Small intestine (tissue), 7 donors: ENCODE data around the gene PLPPR2. TPM values are rescaled to one million over a fixed set of nuclear protein-coding genes. Genes with fewer than 3 reads are reported as not detected.
"Not testable (repeated sequence)": the region's sequence is repeated elsewhere in the genome, so short reads cannot be mapped to it uniquely, and the experiment has no call there.

ENCODE experiments used
- DNase-seq, 2 donors: peaks; one replicate each; pipeline versions ENCODE4 v3.0.0 to v3.0.0-alpha.2; 2013
- FAIRE-seq: peaks from 2 replicates; lab custom pipeline; 2012; peaks lifted over from hg19 to GRCh38; lab: Jason Lieb, UNC
- H3K27ac ChIP-seq, 3 donors: one replicate each; pipeline ENCODE4 v1.5.1; 2013; ENCODE audit warnings: low read length in 2 of 3, mild to moderate bottlenecking in 2 of 3, control low read depth in 1 of 3, inconsistent platforms in 1 of 3, low read depth in 1 of 3, moderate library complexity in 1 of 3
- H3K27me3 ChIP-seq, 3 donors: one replicate each; pipeline ENCODE4 v1.6.1; 2013; ENCODE audit warnings: low read length in 3 of 3, inconsistent platforms in 1 of 3; ENCODE audit not compliant: control insufficient read depth in 3 of 3, insufficient read depth in 3 of 3
- H3K36me3 ChIP-seq, 3 donors: one replicate each; pipeline ENCODE4 v1.6.1; 2013; ENCODE audit warnings: low read length in 3 of 3, inconsistent platforms in 1 of 3, low read depth in 1 of 3, mild to moderate bottlenecking in 1 of 3, moderate library complexity in 1 of 3; ENCODE audit not compliant: control insufficient read depth in 3 of 3, insufficient read depth in 2 of 3
- H3K4me1 ChIP-seq, 3 donors: one replicate each; pipeline ENCODE4 v1.6.1; 2013; ENCODE audit warnings: low read length in 2 of 3, inconsistent platforms in 1 of 3, low read depth in 1 of 3, mild to moderate bottlenecking in 1 of 3, moderate library complexity in 1 of 3; ENCODE audit not compliant: control insufficient read depth in 3 of 3, insufficient read depth in 2 of 3
- H3K4me3 ChIP-seq, 3 donors: one replicate each; pipeline ENCODE4 v1.5.1; 2013; ENCODE audit warnings: low read length in 3 of 3, control low read depth in 1 of 3, inconsistent platforms in 1 of 3, low read depth in 1 of 3, mild to moderate bottlenecking in 1 of 3, moderate library complexity in 1 of 3
- H3K9me3 ChIP-seq, 2 donors: one replicate each; pipeline ENCODE4 v1.6.1; 2013; ENCODE audit warnings: low read depth in 1 of 2, low read length in 1 of 2; ENCODE audit not compliant: control insufficient read depth in 2 of 2, insufficient read depth in 1 of 2
- WGBS, 3 donors: extraction: QIAGEN DNeasy Blood & Tissue Kit; methylation state at CpG; one replicate each; pipeline ENCODE4 v1.1.7; 2013; 5-methylcytosine and 5-hydroxymethylcytosine counted together
- polyA plus RNA-seq, 4 donors: library from polyadenylated mRNA; stranded (reverse) in 3 of 4; unstranded in 1 of 4; fragments of 200-250 nt in 3 of 4; fragments of 120-200 nt in 1 of 4; gene quantifications; one replicate each; pipeline versions ENCODE4 v1.2.1 to v1.2.3, GENCODE V29; 2013
- donor health status: healthy with polysubstance abuse.
- donor health status: control.
- donor health status: control.
- donor health status: Bipolar disorder and iron deficiency.
- donor health status: healthy.

The PLPPR2 gene
- polyA plus RNA-seq, 4 donors = 3.1 to 9.7 (median 6.2) TPM

GRCh38 chr19:11378319-11379189 is 23.3 kb downstream of the PLPPR2 start:
- H3K36me3 ChIP-seq = peaks cover 0 to 28% (median 0%) of the 10 kb centered on the region in 3 donors
- FAIRE-seq (no peak), DNase-seq (peak; percentile 15 to 54)
- H3K27me3 ChIP-seq = peaks cover 0 to 14% (median 5%) of the 10 kb centered on the region in 3 donors
- H3K4me1 ChIP-seq = peaks cover 0 to 37% (median 8%) of the 10 kb centered on the region in 3 donors
- WGBS, 3 donors = 55 to 61% (median 59%) methylated on average over 8 of the region's 8 CpGs
- no peak overlapping the region for H3K27ac ChIP-seq
- no peak overlapping the region for H3K4me3 ChIP-seq
- H3K9me3 ChIP-seq = no peaks in the 10 kb centered on the region

GRCh38 chr19:11379269-11379845 is 24.1 kb downstream of the PLPPR2 start:
- not testable (repeated sequence) for FAIRE-seq, H3K27ac ChIP-seq, H3K4me3 ChIP-seq, H3K9me3 ChIP-seq, DNase-seq
- Histone ChIP-seq H3K4me1 (peaks cover 2 to 34% (median 7%) of the 10 kb centered on the region in 3 donors), H3K36me3 (peaks cover 0 to 28% (median 0%) of the 10 kb centered on the region in 3 donors), H3K27me3 (peaks cover 0 to 14% (median 6%) of the 10 kb centered on the region in 3 donors)
- WGBS, 3 donors = 73 to 85% (median 81%) methylated on average over 14 of the region's 14 CpGs

GRCh38 chr19:11379857-11380350 is 24.7 kb downstream of the PLPPR2 start:
- peak overlapping the region in 1 of 3 donors; percentile 93 for H3K27ac ChIP-seq
- H3K4me1 ChIP-seq = peaks cover 2 to 37% (median 8%) of the 10 kb centered on the region in 3 donors
- no peak overlapping the region for H3K4me3 ChIP-seq

GRCh38 chr19:11380653-11381537 is 25.7 kb downstream of the PLPPR2 start:
- DNase-seq (peak; percentile 97), FAIRE-seq (no peak)
- Histone ChIP-seq H3K4me1 (peaks cover 2 to 29% (median 8%) of the 10 kb centered on the region in 3 donors), H3K9me3 (no peaks in the 10 kb centered on the region), H3K36me3 (peaks cover 0 to 22% (median 0%) of the 10 kb centered on the region in 3 donors), H3K27ac (peak overlapping the region; percentile 60 to 93 (median 81)), H3K27me3 (peaks cover 0 to 14% (median 6%) of the 10 kb centered on the region in 3 donors), H3K4me3 (peak overlapping the region; percentile 18 to 54 (median 48))
- WGBS, 3 donors = 1% methylated on average over 52 to 54 of the region's 54 CpGs

More at GRCh38 chr19:11379857-11380350, 24.7 kb downstream of the PLPPR2 start:
- no peak for DNase-seq
- H3K27me3 ChIP-seq = peaks cover 0 to 14% (median 6%) of the 10 kb centered on the region in 3 donors
- WGBS, 3 donors = 90 to 95% (median 94%) methylated on average over 7 of the region's 7 CpGs
- H3K36me3 ChIP-seq = peaks cover 0 to 28% (median 0%) of the 10 kb centered on the region in 3 donors
- no peak for FAIRE-seq
- no peaks in the 10 kb centered on the region for H3K9me3 ChIP-seq

- H3K4me3 ChIP-seq = peak overlapping the region in 2 of 3 donors; percentile 24 to 55
- H3K27me3 ChIP-seq = peaks cover 0 to 14% (median 6%) of the 10 kb centered on the region in 3 donors
- peak; percentile 22 to 80 for DNase-seq
- H3K27ac ChIP-seq = peak overlapping the region in 1 of 3 donors; percentile 74
- FAIRE-seq = no peak
- 1% methylated on average over 54 to 65 of the region's 65 CpGs for WGBS, 3 donors
- peaks cover 2 to 27% (median 8%) of the 10 kb centered on the region in 3 donors for H3K4me1 ChIP-seq
- peaks cover 0 to 17% (median 0%) of the 10 kb centered on the region in 3 donors for H3K36me3 ChIP-seq
- H3K9me3 ChIP-seq = no peaks in the 10 kb centered on the region
Measured at GRCh38 chr19:11382898-11383705, 27.9 kb downstream of the PLPPR2 start.

- 0 to 1% (median 1%) methylated on average over 9 of the region's 9 CpGs for WGBS, 3 donors
- no peak for FAIRE-seq
Measured at GRCh38 chr19:11383706-11384048, 28.4 kb downstream of the PLPPR2 start.

GRCh38 chr19:11384778-11385129 is 29.5 kb downstream of the PLPPR2 start:
- no peak for DNase-seq
- H3K4me3 ChIP-seq = no peak overlapping the region
- peaks cover 2 to 27% (median 8%) of the 10 kb centered on the region in 3 donors for H3K4me1 ChIP-seq
- FAIRE-seq = no peak
- H3K9me3 ChIP-seq = no peaks in the 10 kb centered on the region
- 78 to 84% (median 81%) methylated on average over 5 of the region's 5 CpGs for WGBS, 3 donors
- peaks cover 0 to 14% (median 6%) of the 10 kb centered on the region in 3 donors for H3K27me3 ChIP-seq
- H3K36me3 ChIP-seq = peaks cover 0 to 7% (median 0%) of the 10 kb centered on the region in 3 donors
- no peak overlapping the region for H3K27ac ChIP-seq

More at GRCh38 chr19:11383706-11384048, 28.4 kb downstream of the PLPPR2 start:
- Histone ChIP-seq H3K36me3 (peaks cover 0 to 12% (median 0%) of the 10 kb centered on the region in 3 donors), H3K4me1 (peaks cover 2 to 27% (median 8%) of the 10 kb centered on the region in 3 donors), H3K27me3 (peaks cover 0 to 14% (median 6%) of the 10 kb centered on the region in 3 donors), H3K9me3 (no peaks in the 10 kb centered on the region), H3K27ac (peak overlapping the region in 1 of 3 donors; percentile 74), H3K4me3 (peak overlapping the region in 2 of 3 donors; percentile 24 to 55)
- DNase-seq = no peak
